Daoy (cell line): Measurements from ENCODE around the gene PITPNM1. TPM values are rescaled to one million over a fixed set of nuclear protein-coding genes. Genes with fewer than 3 reads are reported as not detected.

Source experiments
- total RNA-seq: library from RNA; depleted of rRNA; stranded (reverse); fragments of >200 nt; shearing (Covaris generic); gene quantifications from 2 replicates; pipeline ENCODE4 v1.2.3, GENCODE V29; 2014; rRNA removed

The PITPNM1 gene
- total RNA-seq, 1 experiment from 2014 or later, result 32.1 TPM

Other genes starting within 250 kb of the PITPNM1 start
- 27.5 and 54.1 TPM in 2 replicates for gene GRK2, start 238.9 kb downstream of the PITPNM1 start, total RNA-seq
- gene ANKRD13D, start 216.1 kb downstream of the PITPNM1 start, total RNA-seq, result 13.1 and 24.0 TPM in 2 replicates
- 2.9 and 6.9 TPM in 2 replicates for gene SSH3, start 201.8 kb downstream of the PITPNM1 start, total RNA-seq
- 54.2 and 56.2 TPM in 2 replicates for gene POLD4, start 151.8 kb downstream of the PITPNM1 start, total RNA-seq
- 7.1 TPM in 2 replicates for gene CLCF1, start 131.8 kb downstream of the PITPNM1 start, total RNA-seq
- gene RAD9A, start 113.4 kb downstream of the PITPNM1 start, total RNA-seq, result 9.0 and 11.3 TPM in 2 replicates
- 220 and 273 TPM in 2 replicates for gene PPP1CA, start 103.5 kb downstream of the PITPNM1 start, total RNA-seq
- not detected in 2 replicates for gene TBC1D10C, start 101.3 kb downstream of the PITPNM1 start, total RNA-seq
- 0.34 TPM in 1 of 2 replicates, not detected in the other for gene CARNS1, start 89.7 kb downstream of the PITPNM1 start, total RNA-seq
- gene RPS6KB2, start 76.9 kb downstream of the PITPNM1 start, total RNA-seq, result 36.6 and 42.5 TPM in 2 replicates
- 1.1 and 3.0 TPM in 2 replicates for gene PTPRCAP, start 67.7 kb downstream of the PITPNM1 start, total RNA-seq
- gene CORO1B, start 61.9 kb downstream of the PITPNM1 start, total RNA-seq, result 78.7 and 85.8 TPM in 2 replicates
- not detected in 2 replicates for gene GPR152, start 52.6 kb downstream of the PITPNM1 start, total RNA-seq
- gene CABP4, start 50.0 kb downstream of the PITPNM1 start, total RNA-seq, result 0.06 and 0.15 TPM in 2 replicates
- gene TMEM134, start 36.1 kb downstream of the PITPNM1 start, total RNA-seq, result 9.4 and 36.5 TPM in 2 replicates
- 69.5 and 78.5 TPM in 2 replicates for gene AIP, start 22.3 kb downstream of the PITPNM1 start, total RNA-seq
- 37.7 and 43.0 TPM in 2 replicates for gene CDK2AP2, start 2.8 kb upstream of the PITPNM1 start, total RNA-seq
- gene CABP2, start 18.1 kb upstream of the PITPNM1 start, total RNA-seq, result not detected in 2 replicates
- gene GSTP1, start 78.4 kb upstream of the PITPNM1 start, total RNA-seq, result 1,082 and 1,228 TPM in 2 replicates
- gene NDUFV1, start 101.6 kb upstream of the PITPNM1 start, total RNA-seq, result 218 and 229 TPM in 2 replicates
- 5.8 and 9.1 TPM in 2 replicates for gene NUDT8, start 124.6 kb upstream of the PITPNM1 start, total RNA-seq
- gene TBX10, start 134.4 kb upstream of the PITPNM1 start, total RNA-seq, result not detected in 2 replicates
- not detected in 2 replicates for gene ACY3, start 145.4 kb upstream of the PITPNM1 start, total RNA-seq
- gene ALDH3B2, start 169.3 kb upstream of the PITPNM1 start, total RNA-seq, result 0.23 TPM in 1 of 2 replicates, not detected in the other